Astrocyte of the spinal cord (primary cell): ENCODE measurements around the gene GPD1L.

Source experiments
- DNase-seq: peaks from one replicate; pipeline ENCODE4 v3.0.0; 2011; ENCODE audit warnings: low read depth, low spot score
- H3K4me3 ChIP-seq: 2 replicates; pipeline ENCODE4 v1.5.1; 2011; ENCODE audit warnings: low read depth, mild to moderate bottlenecking, low read length, moderate library complexity
- CTCF ChIP-seq: IDR thresholded peaks from 2 replicates; pipeline ENCODE4 v1.5.1; 2012; ENCODE audit warnings: low read depth, mild to moderate bottlenecking, low read length, inconsistent platforms
- in situ Hi-C: cut with HindIII; loops from 2 replicates; pipeline ENCODE4 v1.10.0; 2017; ENCODE audit warnings: low sequenced_read_pairs

Gene GPD1L

DNA sequence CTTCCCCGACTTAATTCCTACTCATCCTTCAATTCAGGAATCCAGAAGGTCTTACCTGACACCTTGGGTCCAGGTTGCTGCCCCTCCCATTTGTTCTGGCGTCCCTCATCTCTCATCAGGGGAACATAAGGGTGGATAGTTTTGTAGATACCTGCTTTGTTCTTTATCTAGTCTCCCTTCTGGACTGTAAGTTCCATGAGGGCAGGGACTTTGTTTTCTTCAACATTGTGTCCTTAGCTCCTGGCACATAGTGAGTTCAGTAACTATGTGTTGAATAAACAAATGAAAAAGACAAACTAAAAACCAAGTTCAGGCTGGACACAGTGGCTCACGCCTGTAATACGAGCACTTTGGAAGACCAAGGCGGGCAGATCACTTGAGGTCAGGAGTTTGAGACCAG lies 13.2 kb upstream of the GPD1L start:
- H3K4me3 ChIP-seq: no peak overlapping the region
- no peak for DNase-seq
- in situ Hi-C loops: no loop called here
- no peak for TF ChIP-seq CTCF

DNA sequence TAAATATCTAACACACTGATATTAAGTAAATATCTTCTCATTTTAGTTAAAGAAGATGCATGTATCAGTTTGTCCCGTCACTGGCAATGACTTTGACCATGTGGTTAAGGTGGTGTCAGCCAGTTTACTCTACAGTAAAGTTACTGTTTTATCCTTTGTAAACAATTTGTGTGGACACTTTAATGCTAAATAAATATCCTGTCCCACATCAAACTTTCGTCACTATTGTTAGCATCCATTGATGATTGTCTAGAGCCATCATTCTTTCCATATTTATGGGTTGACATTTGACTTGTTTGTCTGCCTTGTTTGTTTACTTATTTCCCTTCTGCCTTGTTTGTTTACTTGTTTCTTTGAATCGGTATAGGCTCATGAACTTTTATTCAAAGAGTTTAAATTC lies 11.0 kb upstream of the GPD1L start:
- in situ Hi-C loops: no loop called here
- no peak for TF ChIP-seq CTCF
- no peak for DNase-seq
- H3K4me3 ChIP-seq: no peak overlapping the region

- no peak for TF ChIP-seq CTCF
- no peak overlapping the region for H3K4me3 ChIP-seq
- DNase-seq: no peak
- in situ Hi-C loops: no loop called here
Measured at GRCh38 chr3:32097768-32098167, 8.7 kb upstream of the GPD1L start.

DNA sequence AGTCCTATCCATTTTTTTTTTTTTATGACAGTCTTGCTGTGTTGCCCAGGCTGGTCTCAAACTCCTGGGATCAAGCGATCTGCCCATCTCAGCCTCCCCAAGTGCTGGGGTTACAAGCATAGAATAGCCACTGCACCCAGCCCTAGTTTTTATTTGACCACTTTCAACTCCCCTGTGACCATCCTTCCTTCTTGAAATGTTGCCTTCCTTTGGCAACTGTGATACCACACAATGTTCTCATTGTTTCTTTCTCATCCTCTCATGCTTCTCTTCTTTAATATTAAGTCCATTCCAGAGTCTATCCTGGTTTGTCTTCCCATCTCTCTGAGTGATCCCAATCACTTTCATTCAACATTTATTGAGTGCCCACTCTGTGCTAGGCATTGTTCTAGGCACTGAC lies 7.9 kb upstream of the GPD1L start:
- DNase-seq: no peak
- no peak overlapping the region for H3K4me3 ChIP-seq
- TF ChIP-seq CTCF: no peak
- in situ Hi-C loops: no loop called here

- DNase-seq: no peak
- no peak for TF ChIP-seq CTCF
- H3K4me3 ChIP-seq: no peak overlapping the region
- in situ Hi-C loops: no loop called here
Measured at GRCh38 chr3:32100465-32100864, 6.0 kb upstream of the GPD1L start.

DNA sequence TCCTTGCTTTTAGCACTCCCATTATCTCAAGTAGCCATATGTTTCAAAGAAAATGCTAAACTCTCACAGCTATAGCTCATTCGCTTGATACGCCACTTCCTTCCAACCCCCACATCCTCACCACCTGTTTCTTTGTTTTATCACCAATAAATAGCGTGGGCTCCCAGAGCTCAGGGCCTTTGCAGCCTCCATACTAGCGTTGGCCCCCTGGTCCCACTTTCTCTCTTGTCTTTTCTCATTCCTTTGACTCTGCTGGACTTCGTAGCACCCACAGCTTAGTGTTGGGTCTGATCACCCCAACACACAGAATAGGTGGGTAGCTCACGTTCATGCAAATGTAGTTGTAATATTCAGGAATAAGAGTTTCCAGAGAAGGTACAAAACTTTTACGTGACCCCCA lies 4.1 kb upstream of the GPD1L start:
- in situ Hi-C loops: no loop called here
- no peak for DNase-seq
- no peak overlapping the region for H3K4me3 ChIP-seq
- no peak for TF ChIP-seq CTCF

DNA sequence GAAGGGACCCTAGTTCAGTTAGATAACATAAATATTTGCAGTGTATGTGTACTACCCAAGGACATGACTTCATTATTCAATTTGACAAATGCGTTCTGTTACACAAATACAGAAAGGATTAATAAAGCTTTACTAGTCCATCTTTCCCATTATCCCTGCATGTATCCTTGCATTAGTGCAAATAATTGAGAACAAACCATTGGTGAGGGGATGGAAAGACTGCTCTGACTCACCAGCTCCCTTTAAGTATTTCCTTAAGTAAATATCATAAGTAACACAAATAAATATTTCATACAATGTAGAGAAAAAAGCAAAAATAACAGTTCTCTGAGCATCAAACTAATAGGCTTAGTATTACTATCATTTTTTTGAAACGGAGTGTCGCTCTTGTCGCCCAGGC lies 1.9 kb upstream of the GPD1L start:
- in situ Hi-C loops: no loop called here
- no peak overlapping the region for H3K4me3 ChIP-seq
- no peak for DNase-seq
- no peak for TF ChIP-seq CTCF
